Panc1 (cell line): ENCODE measurements around the gene ZMYM2.

ENCODE experiments used
- POLR2AphosphoS5 ChIP-seq: IDR thresholded peaks from 2 replicates; pipeline ENCODE4 v1.6.1; 2012; ENCODE audit warnings: mild to moderate bottlenecking, low read depth, low read length, moderate library complexity
- SIN3A ChIP-seq: IDR thresholded peaks from 2 replicates; pipeline ENCODE4 v1.6.1; 2012; ENCODE audit warnings: low read depth, mild to moderate bottlenecking, low read length, moderate library complexity, borderline replicate concordance; ENCODE audit not compliant: insufficient read depth
- TCF7L2 ChIP-seq: IDR thresholded peaks from 2 replicates; pipeline ENCODE4 v1.6.1; 2011; ENCODE audit warnings: mild to moderate bottlenecking, low read depth, low read length, inconsistent platforms
- TF ChIP-seq, protein P1 (sequence below): fragments of 450-650 bp; IDR thresholded peaks from 2 replicates; pipeline ENCODE4 v1.5.1; 2017; ENCODE audit warnings: mild to moderate bottlenecking
- TF ChIP-seq, protein P2 (sequence below), 2 experiments: IDR thresholded peaks; 2 replicates each; pipeline ENCODE4 v1.6.1; 2011 to 2012; ENCODE audit warnings: low read depth in 2 of 2, control low read depth in 1 of 2, low read length in 1 of 2, mild to moderate bottlenecking in 1 of 2, moderate library complexity in 1 of 2; ENCODE audit not compliant: insufficient read depth in 1 of 2

DNA sequence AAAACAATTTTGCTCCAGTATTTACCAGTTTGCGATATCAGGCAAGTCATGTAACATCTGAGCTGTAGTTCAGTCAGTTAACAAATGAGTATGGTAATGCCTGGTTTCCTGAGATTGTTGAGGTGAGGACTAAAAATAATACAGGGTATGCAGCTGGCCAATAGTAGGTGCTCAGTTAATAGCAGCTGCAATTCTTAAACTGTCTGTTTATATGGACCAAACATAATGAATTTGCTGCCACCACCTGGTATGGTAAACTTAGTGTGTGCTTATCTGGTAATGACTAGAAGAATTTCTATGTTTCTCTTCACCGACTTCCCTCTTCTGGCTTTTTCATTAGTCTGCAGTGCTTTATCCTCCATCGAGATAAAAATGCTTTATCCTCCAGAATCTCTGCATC, 9.1 kb downstream of the ZMYM2 start:
- TF ChIP-seq, protein P1, sequence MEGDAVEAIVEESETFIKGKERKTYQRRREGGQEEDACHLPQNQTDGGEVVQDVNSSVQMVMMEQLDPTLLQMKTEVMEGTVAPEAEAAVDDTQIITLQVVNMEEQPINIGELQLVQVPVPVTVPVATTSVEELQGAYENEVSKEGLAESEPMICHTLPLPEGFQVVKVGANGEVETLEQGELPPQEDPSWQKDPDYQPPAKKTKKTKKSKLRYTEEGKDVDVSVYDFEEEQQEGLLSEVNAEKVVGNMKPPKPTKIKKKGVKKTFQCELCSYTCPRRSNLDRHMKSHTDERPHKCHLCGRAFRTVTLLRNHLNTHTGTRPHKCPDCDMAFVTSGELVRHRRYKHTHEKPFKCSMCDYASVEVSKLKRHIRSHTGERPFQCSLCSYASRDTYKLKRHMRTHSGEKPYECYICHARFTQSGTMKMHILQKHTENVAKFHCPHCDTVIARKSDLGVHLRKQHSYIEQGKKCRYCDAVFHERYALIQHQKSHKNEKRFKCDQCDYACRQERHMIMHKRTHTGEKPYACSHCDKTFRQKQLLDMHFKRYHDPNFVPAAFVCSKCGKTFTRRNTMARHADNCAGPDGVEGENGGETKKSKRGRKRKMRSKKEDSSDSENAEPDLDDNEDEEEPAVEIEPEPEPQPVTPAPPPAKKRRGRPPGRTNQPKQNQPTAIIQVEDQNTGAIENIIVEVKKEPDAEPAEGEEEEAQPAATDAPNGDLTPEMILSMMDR, result no peak; the same call in 1 of the 2 replicates
- TF ChIP-seq TCF7L2 (no peak), SIN3A (no peak), POLR2AphosphoS5 (no peak)
- TF ChIP-seq, protein P2, sequence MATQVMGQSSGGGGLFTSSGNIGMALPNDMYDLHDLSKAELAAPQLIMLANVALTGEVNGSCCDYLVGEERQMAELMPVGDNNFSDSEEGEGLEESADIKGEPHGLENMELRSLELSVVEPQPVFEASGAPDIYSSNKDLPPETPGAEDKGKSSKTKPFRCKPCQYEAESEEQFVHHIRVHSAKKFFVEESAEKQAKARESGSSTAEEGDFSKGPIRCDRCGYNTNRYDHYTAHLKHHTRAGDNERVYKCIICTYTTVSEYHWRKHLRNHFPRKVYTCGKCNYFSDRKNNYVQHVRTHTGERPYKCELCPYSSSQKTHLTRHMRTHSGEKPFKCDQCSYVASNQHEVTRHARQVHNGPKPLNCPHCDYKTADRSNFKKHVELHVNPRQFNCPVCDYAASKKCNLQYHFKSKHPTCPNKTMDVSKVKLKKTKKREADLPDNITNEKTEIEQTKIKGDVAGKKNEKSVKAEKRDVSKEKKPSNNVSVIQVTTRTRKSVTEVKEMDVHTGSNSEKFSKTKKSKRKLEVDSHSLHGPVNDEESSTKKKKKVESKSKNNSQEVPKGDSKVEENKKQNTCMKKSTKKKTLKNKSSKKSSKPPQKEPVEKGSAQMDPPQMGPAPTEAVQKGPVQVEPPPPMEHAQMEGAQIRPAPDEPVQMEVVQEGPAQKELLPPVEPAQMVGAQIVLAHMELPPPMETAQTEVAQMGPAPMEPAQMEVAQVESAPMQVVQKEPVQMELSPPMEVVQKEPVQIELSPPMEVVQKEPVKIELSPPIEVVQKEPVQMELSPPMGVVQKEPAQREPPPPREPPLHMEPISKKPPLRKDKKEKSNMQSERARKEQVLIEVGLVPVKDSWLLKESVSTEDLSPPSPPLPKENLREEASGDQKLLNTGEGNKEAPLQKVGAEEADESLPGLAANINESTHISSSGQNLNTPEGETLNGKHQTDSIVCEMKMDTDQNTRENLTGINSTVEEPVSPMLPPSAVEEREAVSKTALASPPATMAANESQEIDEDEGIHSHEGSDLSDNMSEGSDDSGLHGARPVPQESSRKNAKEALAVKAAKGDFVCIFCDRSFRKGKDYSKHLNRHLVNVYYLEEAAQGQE (IDR thresholded peaks at IDR 0.05; ENCODE audit: insufficient read depth in 1 of 2, low read depth in 2 of 2, low read length in 1 of 2), result no peak
